ENCODE results near the gene ADRA2B. TPM values are rescaled to one million over a fixed set of nuclear protein-coding genes. Genes with fewer than 3 reads are reported as not detected.
"Not testable (repeated sequence)": the region's sequence is repeated elsewhere in the genome, so short reads cannot be mapped to it uniquely, and the experiment has no call there.

The ADRA2B gene
- total RNA-seq, 1 experiment from 2014 or later = 0.47 TPM

GRCh38 chr2:96087130-96087529 lies 29.2 kb downstream of the ADRA2B start:
- Histone ChIP-seq H3K27ac (ENCODE audit: low read depth, low read length) (no peak overlapping the region), H3K9me3 (ENCODE audit: control insufficient read depth in 1 of 2, insufficient read depth in 1 of 2, low read depth in 1 of 2, low read length in 2 of 2) (no peaks in the 10 kb centered on the region), H3K4me2 (ENCODE audit: low read length) (no peak overlapping the region), H3K4me3 (replicated peaks in 1 of 2; ENCODE audit: low read depth in 1 of 2, low read length in 2 of 2) (no peak overlapping the region), H3K9ac (ENCODE audit: low read length) (no peak overlapping the region), H4K20me1 (ENCODE audit: insufficient read depth) (no peaks in the 10 kb centered on the region), H3K36me3 (ENCODE audit: control insufficient read depth in 1 of 2, insufficient read depth in 2 of 2, low read length in 2 of 2) (no peaks in the 10 kb centered on the region), H3K4me1 (ENCODE audit: control insufficient read depth in 1 of 2, insufficient read depth in 2 of 2, low read length in 2 of 2) (peaks cover 0 to 7% of the 10 kb centered on the region in 2 experiments; a peak in 2 of 4 replicates), H3K27me3 (ENCODE audit: insufficient read depth, low read length) (no peaks in the 10 kb centered on the region), H2AFZ (ENCODE audit: low read depth, low read length, poor library complexity, severe bottlenecking) (no peak overlapping the region), H3K79me2 (ENCODE audit: insufficient read depth, low read length) (no peaks in the 10 kb centered on the region), H3K9me2 (ENCODE audit: insufficient read depth) (no peaks in the 10 kb centered on the region)
- ChIA-PET CTCF (no interaction called here), RAD21 (ENCODE audit: low non-redundant PET in 1 of 2, low total read pairs in 2 of 2, uncharacterized antibody in 2 of 2, unreplicated experiment in 2 of 2) (no interaction called here), POLR2A (no interaction called here)
- no peak for TF ChIP-seq ZNF274 (IDR thresholded peaks at IDR 0.05; ENCODE audit: low read depth, low read length)
- intact Hi-C loops (cut with micrococcal nuclease) = no loop called here
- DNase-seq (ENCODE audit: low read depth, low spot score) = no peak
- no TSS peak for BruUV-seq (replicated peaks)
- ATAC-seq = no peak

DNA sequence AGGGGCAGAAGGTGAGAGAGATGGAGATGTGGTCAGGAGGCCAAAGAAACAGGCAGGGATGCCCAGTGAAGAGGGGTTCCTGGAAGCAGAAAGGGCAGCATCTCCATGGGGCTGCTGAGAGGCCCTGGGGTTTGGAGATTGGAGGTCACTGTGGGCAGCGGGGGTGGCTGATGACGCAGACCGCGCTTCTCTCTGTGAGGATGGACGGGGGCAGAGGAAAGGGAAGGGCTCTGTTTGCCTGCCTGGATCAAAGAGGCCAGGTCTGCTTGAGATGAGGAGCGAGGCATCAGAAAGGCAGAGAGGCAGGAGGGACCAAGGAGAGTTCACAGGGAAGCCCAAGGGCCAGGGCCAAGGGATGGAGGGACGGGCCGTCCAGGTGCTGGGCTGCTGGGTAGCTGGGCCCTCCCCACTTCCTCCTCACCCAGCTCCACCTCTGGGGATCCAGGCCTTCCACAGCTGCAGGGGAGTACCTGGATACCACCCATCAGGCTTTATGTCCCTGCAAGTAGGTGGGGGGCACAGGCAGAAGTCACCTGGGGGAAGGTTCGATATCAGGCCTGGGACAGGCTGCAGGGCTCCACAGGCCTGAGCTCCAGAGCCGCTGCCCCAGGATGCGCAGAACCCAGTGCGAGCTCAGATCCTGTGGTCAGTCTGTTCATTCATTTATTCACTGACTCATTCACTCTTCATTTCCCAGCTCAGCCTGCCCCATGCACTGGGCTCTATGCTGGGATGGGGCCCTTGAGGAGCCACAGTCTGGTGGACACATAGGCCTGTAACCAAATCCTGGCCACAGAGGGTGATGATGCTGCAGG lies 30.6 kb downstream of the ADRA2B start:
- TF ChIP-seq ZNF274 (IDR thresholded peaks at IDR 0.05; ENCODE audit: low read depth, low read length) (no peak), POLR2A (IDR thresholded peaks at IDR 0.05; ENCODE audit: borderline replicate concordance, extremely low read depth, insufficient read depth, insufficient read length) (no peak), EGR1 (IDR thresholded peaks at IDR 0.05; ENCODE audit: low read depth) (no peak), JUND (IDR thresholded peaks at IDR 0.05) (no peak)
- Histone ChIP-seq H2AFZ (ENCODE audit: low read depth, low read length, poor library complexity, severe bottlenecking) (no peak overlapping the region), H3K4me3 (replicated peaks in 1 of 2; ENCODE audit: low read depth in 1 of 2, low read length in 2 of 2) (no peak overlapping the region), H3K4me2 (ENCODE audit: low read length) (no peak overlapping the region), H3K4me1 (ENCODE audit: control insufficient read depth in 1 of 2, insufficient read depth in 2 of 2, low read length in 2 of 2) (no peaks in the 10 kb centered on the region), H3K27me3 (ENCODE audit: insufficient read depth, low read length) (no peaks in the 10 kb centered on the region), H3K9me2 (ENCODE audit: insufficient read depth) (no peaks in the 10 kb centered on the region), H3K36me3 (ENCODE audit: control insufficient read depth in 1 of 2, insufficient read depth in 2 of 2, low read length in 2 of 2) (no peaks in the 10 kb centered on the region), H4K20me1 (ENCODE audit: insufficient read depth) (no peaks in the 10 kb centered on the region), H3K9ac (ENCODE audit: low read length) (no peak overlapping the region), H3K79me2 (ENCODE audit: insufficient read depth, low read length) (no peaks in the 10 kb centered on the region), H3K9me3 (ENCODE audit: control insufficient read depth in 1 of 2, insufficient read depth in 1 of 2, low read depth in 1 of 2, low read length in 2 of 2) (no peaks in the 10 kb centered on the region), H3K27ac (ENCODE audit: low read depth, low read length) (no peak overlapping the region)
- intact Hi-C loops (cut with micrococcal nuclease) = no loop called here
- ChIA-PET POLR2A (no interaction called here), CTCF (no interaction called here), RAD21 (ENCODE audit: low non-redundant PET in 1 of 2, low total read pairs in 2 of 2, uncharacterized antibody in 2 of 2, unreplicated experiment in 2 of 2) (no interaction called here)
- DNase-seq (ENCODE audit: low read depth, low spot score) (no peak), ATAC-seq (no peak)
- no TSS peak for BruUV-seq (replicated peaks)

DNA sequence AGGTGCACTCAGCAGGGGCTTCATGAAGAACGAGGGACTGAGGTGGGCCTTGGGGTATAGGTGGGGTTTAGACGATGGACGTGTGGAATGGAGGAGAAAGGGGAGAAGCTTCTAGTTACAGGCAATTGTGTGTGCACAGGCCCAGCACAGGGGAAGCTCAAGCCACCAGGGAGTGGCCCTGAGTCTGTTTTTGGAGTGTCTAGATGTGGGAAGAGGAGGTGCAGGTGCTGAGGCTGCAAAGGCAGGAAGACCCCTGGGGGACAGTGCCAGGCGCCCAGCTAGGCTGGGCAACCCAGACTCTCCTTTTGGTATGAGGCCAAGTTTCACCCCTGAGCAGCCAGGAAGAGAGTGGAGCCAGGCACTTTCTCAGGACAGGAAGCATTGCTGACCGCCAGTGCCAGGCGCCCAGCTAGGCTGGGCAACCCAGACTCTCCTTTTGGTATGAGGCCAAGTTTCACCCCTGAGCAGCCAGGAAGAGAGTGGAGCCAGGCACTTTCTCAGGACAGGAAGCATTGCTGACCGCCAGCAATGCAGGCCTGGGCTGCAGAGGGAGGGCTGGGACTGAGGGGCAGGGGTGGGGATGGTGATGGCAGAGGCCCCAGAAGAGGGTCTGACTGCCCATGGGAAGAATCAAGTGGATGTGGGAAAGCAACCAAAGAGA lies 31.4 kb downstream of the ADRA2B start:
- intact Hi-C loops (cut with micrococcal nuclease); H3K36me3 ChIP-seq (ENCODE audit: control insufficient read depth in 1 of 2, insufficient read depth in 2 of 2, low read length in 2 of 2); H3K9me2 ChIP-seq (ENCODE audit: insufficient read depth); H2AFZ ChIP-seq (ENCODE audit: low read depth, low read length, poor library complexity, severe bottlenecking); POLR2A ChIA-PET; BruUV-seq (replicated peaks); H3K4me2 ChIP-seq (ENCODE audit: low read length); CTCF ChIA-PET; H3K27ac ChIP-seq (ENCODE audit: low read depth, low read length); H3K9me3 ChIP-seq (ENCODE audit: control insufficient read depth in 1 of 2, insufficient read depth in 1 of 2, low read depth in 1 of 2, low read length in 2 of 2); H3K4me3 ChIP-seq (replicated peaks in 1 of 2; ENCODE audit: low read depth in 1 of 2, low read length in 2 of 2); H3K27me3 ChIP-seq (ENCODE audit: insufficient read depth, low read length); H4K20me1 ChIP-seq (ENCODE audit: insufficient read depth); RAD21 ChIA-PET (ENCODE audit: low non-redundant PET in 1 of 2, low total read pairs in 2 of 2, uncharacterized antibody in 2 of 2, unreplicated experiment in 2 of 2); DNase-seq (ENCODE audit: low read depth, low spot score); H3K4me1 ChIP-seq (ENCODE audit: control insufficient read depth in 1 of 2, insufficient read depth in 2 of 2, low read length in 2 of 2); ATAC-seq; H3K9ac ChIP-seq (ENCODE audit: low read length); H3K79me2 ChIP-seq (ENCODE audit: insufficient read depth, low read length): not testable (repeated sequence)

Measured in HCT116 (cell line).